Fibroblast of skin of scalp (primary cell): ENCODE measurements around the gene HP.
"Not testable (repeated sequence)": the region's sequence is repeated elsewhere in the genome, so short reads cannot be mapped to it uniquely, and the experiment has no call there.

Experiments used
- DNase-seq: peaks from one replicate; pipeline ENCODE4 v3.0.0-alpha.2; 2013

The HP gene

DNA sequence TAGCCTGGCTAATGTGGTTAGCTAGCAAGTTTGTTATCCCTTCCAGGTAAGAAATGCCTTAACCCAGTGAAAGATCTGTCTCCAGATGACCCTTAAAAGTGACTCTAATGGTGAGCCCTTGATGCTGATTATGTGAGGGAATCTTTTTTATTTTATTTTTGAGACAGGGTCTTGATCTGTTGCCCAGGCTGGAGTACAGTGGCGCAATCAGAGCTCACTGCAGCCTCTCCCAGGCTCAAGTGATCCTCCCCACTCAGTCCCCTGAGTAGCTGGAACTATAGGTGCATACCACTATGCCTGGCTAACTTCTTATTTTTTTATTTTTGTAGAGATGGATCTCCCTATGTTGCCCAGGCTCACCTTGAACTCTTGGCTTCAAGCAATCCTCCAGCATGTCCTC, 10.8 kb upstream of the HP start:
- DNase-seq = no peak

DNA sequence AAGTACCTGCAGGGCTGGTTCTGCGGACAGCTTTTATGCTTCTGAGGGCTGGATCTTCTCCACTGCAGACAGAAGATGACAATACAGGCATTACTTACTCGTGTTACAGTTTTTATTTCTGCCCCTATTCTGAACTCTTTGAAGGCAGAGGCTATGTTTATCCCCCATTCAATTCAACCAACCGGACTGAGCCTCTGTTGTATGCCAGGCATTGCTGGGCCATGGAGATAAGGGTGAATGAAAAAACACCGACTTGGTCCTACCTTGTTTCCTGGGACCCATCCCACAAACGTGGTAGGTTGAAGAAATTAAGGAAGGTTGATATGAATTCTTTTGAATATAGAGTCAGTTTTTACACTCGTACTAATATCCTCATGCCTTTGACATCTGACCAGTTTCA, 10.0 kb upstream of the HP start:
- no peak for DNase-seq

DNA sequence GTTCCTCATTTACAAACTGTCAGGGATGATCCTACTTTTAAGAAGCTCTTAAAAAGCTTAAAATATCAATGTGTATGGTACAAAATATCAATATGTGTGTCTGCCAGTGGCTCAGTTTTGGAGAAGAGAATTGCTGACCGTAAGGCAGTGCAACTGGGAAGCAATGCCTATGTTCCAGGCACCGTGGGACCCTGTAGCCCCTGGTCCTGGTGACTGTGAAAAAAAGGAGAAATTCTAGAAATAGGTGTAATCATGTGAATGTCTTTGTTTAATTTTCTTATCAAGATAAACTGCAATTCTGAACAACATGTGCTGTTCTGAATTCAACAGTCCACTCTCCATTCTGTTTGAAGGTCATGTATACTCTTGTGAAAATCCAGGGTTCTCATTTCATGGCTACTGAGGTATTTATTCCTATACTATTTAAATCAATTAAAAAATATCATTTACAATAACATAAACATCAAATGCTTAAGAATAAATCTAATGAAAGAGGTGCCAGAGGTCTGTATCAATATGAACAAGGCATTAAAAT, 9.4 kb upstream of the HP start:
- no peak for DNase-seq

DNA sequence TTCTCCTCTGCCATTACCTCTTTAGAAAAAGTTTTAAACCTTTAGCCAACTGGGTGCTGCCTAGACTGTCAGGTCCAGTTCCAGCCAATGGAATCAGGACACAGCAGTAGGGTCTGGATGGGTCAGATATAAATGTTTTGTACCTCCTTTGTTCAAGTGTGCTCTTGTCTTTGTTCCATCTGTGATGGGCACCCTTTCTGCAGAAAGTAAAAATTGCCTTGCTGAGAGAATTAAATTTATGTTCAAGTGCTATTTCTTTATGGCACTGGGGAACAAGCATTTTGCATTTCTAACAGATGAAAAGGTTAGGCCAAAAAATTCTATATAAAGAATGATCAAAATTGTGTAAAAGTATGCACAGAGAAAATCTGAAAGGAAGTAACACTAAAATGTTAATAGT, 5.2 kb upstream of the HP start:
- no peak for DNase-seq

DNA sequence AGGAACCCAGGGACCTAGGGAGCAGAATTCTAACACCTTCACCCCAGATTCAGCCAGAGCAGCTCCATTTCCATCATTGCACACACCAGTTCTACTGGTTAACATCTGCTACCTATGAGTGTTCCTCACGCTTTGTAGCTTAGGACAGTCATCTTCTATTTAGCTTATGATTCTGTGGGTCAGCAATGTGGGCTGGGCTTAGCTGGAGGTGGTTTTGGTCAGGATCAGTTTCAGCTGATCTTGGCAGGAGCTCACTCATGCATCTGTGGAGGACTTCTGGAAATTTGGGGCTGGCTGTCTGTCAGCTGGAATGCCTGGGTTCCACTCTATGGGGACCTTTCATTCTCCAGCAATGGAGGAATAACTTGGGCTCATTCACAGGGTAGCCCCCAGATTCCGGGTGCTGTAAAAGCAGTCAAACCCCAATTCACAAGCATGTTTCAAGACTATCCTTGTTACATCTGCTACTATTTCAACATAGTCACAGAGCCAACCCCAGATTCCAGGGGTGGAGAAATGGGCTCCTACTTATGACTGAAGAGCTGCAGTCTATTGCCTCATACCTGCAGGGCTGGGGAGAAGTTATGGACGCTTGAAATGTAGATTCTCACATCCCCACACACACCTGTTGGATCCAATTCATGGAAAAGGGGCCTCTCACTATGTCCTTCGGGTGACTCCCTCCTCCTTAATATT, 3.4 kb upstream of the HP start:
- DNase-seq = no peak

DNA sequence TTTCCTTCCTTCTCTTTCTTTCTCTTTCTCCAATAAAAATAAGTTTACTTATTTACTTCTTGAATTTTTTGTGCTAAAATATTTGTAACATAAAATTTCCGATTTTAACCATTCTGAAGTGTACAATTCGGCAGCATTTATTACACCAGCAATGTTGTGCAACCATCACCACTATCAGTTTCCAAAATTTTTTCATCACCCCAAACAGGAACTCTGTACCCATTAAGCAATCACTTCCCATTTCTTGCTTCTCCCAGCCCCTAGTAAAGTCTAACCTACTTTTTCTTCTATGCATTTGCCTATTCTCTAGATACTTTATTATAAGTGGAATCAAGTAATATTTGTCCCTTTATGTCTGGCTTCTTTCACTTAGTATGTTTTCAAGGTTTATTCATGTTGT, 2.5 kb upstream of the HP start:
- no peak for DNase-seq

DNA sequence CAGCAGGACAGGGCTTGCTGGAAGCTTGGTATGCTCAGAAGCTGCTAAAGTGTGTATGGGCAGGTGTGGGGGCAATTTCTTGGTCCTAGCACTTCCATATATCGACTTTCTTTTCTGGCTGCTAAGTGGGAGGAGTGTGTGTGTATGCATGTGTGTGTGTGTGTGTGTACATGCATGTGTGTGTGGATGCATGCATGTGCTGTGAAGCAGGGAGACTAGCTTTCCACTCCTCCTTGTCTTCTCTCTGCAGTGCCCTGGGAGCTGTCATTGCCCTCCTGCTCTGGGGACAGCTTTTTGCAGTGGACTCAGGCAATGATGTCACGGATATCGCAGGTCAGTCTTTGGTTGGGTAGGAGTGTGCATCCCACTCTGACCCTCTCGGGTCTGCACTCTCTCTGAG, 1.6 kb downstream of the HP start:
- DNase-seq = no peak

DNA sequence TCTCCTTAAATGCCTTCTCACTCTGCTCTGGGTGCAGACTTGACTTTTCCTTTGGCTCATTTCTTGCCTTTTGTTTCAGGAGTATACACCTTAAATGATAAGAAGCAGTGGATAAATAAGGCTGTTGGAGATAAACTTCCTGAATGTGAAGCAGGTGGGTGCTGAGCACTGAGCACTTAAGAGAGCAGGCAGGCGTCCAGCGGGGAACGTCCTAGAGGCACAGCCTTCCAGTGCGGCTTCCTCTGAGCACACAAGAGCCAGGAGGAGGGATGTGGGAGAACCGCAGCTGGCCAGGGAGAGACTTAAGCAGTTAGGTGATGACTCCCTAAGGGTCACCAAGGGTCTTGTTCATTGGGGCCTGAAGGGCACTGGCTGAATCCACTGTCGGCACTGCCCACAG, 3.0 kb downstream of the HP start:
- not testable (repeated sequence) for DNase-seq

DNA sequence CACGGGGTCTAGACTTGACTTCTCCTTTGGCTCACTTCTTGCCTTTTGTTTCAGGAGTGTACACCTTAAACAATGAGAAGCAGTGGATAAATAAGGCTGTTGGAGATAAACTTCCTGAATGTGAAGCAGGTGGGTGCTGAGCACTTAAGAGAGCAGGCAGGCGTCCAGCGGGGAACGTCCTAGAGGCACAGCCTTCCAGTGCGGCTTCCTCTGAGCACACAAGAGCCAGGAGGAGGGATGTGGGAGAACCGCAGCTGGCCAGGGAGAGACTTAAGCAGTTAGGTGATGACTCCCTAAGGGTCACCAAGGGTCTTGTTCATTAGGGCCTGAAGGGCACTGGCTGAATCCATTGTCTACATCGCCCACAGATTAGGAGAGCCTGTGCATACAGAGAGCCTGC, 4.8 kb downstream of the HP start:
- DNase-seq = not testable (repeated sequence)

DNA sequence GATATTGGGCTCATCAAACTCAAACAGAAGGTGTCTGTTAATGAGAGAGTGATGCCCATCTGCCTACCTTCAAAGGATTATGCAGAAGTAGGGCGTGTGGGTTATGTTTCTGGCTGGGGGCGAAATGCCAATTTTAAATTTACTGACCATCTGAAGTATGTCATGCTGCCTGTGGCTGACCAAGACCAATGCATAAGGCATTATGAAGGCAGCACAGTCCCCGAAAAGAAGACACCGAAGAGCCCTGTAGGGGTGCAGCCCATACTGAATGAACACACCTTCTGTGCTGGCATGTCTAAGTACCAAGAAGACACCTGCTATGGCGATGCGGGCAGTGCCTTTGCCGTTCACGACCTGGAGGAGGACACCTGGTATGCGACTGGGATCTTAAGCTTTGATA, 6.1 kb downstream of the HP start:
- DNase-seq = no peak

DNA sequence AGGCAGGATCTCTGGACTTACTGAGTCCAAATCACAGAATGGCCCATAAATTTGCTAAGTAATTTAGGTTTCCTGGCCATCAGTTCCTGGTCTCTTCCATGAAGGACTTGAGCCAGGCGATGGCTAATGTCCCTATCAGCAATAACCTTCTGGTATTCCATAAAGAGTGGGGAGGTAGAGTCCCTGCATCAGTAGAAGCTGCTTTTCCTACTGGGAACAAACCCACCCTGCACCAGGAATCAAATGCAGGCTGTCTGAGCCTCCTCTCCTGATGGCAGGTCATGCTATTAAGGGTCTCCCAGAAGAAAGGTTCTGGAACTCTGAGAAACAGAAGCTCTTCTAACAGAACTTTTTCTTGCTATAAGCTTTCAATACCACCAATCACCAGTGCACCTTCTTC, 7.3 kb downstream of the HP start:
- no peak for DNase-seq

DNA sequence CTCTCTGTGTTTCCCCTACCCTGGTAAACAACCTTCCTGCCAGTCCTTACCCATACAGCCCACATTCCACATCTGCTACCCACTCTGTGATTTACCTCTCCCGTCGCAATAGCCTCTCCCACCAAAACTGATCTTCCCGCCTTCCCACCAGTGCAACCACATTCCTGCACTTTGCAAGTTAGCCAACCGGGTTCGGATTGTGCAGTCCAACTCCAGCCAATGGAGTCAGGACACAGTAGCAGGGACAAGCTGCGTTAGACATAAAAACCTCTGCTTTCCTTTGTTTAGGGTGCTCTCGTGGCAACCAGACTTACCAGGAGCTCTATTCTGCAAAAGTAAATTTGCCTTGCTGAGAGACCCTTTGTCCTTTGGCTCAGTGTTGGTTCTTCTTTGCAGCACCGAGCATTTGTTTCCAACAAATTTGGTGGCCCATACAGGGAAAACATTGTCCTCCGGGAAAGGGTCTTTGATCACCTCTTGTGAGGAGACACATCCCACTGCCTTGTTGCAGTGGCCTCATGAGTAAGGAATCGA, 10.1 kb downstream of the HP start:
- DNase-seq = no peak

DNA sequence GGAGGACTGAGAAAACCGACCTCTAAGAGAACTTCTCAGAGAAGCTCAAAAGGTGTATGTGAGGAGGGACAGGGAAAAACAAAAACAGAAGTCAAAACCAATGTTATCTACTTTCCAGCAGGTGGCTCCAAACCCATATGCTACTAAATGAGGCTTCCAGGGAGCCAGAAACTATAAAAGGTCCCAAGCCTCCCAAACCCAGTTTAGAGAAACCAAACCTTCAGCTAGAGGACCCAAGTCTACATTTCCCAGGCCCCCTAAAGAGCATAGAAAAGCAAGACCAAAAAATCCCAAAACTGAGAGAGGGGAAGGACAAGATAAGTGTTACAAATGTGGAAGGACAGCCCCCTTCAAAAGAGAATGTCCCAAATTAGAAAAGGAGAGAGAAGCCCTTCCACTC, 12.4 kb downstream of the HP start:
- peak; percentile 38 for DNase-seq

DNA sequence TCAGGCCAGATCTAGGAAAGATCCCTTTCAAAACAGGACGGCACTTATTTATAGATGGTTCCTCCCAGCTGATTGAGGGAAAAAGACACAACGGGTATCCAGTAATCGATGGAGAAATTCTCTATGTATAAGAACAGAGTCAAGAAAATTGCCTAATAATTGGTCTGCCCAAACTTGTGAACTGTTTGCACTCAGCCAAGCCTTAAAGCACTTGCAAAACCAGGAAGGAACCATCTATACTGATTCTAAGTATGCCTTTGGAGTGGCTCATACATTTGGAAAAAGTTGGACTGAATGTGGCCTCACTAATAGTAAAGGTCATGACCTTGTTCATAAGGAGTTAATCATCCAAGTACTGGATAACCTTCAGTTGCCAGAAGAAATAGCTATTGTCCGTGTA, 14.6 kb downstream of the HP start:
- DNase-seq = no peak

DNA sequence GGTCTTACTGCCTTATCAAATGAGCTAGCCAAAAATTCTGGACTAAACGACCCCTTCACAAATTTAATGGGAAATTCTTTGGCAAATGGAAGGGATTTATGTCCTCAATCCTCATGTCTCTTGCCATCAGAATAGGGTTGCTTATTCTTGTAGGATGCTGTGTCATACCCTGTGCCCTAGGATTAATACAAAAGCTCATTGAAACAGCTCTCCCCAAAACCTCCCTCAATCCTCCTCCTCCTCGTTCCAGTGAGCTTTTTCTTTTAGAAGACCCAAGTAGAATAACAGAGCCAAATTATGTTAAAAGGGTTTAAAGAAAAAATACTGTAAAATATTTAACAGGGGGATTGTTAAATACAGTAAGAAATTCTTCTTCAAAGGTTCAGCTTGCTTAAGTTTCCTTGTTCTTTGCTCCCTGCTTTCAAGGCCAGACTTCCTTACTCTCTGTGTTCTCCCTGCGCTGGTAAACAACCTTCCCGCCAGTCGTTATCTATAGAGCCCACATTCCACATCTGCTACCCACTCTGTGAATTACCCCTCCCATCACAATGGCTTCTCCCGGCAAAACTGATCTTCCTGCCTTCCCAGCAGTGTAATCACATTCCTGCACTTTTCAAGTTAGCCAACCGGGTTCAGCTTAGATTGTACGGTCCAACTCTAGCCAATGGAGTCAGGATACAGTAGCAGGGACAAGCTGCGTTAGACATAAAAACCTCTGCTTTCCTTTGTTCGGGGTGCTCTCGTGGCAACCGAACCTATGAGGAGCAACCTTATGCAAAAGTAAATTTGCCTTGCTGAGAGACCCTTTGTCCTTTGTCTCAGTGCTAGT, 18.4 kb downstream of the HP start:
- DNase-seq = no peak

DNA sequence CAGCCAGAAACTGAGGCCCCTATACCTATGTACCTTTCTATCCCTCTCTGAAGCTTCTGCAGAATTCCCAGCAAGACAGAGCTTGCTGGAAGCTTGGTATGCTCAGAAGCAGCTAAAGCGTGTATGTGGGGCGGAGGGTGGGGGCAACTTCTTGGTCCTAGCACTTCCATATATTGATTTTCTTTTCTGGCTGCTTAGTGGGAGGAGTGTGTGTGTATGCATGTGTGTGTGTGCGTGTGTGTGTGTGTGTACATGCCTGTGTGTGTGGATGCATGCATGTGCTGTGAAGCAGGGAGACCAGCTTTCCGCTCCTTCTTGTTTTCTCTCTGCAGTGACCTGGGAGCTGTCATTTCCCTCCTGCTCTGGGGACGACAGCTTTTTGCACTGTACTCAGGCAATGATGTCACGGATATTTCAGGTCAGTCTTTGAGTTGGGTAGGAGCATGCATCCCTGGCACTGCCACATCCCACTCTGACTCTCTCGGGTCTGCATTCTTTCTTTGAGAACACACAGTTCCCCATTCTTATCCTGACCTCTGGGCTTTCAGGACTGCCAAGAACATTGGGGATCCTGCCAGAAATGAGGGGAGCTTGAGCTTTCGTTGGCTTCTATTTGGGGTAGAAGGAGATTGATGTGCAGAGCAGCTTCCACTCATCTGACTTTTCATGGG, 19.4 kb downstream of the HP start:
- no peak for DNase-seq

DNA sequence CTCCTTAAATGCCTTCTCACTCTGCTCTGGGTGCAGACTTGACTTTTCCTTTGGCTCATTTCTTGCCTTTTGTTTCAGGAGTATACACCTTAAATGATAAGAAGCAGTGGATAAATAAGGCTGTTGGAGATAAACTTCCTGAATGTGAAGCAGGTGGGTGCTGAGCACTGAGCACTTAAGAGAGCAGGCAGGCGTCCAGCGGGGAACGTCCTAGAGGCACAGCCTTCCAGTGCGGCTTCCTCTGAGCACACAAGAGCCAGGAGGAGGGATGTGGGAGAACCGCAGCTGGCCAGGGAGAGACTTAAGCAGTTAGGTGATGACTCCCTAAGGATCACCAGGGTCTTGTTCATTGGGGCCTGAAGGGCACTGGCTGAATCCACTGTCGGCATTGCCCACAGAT, 20.8 kb downstream of the HP start:
- not testable (repeated sequence) for DNase-seq

DNA sequence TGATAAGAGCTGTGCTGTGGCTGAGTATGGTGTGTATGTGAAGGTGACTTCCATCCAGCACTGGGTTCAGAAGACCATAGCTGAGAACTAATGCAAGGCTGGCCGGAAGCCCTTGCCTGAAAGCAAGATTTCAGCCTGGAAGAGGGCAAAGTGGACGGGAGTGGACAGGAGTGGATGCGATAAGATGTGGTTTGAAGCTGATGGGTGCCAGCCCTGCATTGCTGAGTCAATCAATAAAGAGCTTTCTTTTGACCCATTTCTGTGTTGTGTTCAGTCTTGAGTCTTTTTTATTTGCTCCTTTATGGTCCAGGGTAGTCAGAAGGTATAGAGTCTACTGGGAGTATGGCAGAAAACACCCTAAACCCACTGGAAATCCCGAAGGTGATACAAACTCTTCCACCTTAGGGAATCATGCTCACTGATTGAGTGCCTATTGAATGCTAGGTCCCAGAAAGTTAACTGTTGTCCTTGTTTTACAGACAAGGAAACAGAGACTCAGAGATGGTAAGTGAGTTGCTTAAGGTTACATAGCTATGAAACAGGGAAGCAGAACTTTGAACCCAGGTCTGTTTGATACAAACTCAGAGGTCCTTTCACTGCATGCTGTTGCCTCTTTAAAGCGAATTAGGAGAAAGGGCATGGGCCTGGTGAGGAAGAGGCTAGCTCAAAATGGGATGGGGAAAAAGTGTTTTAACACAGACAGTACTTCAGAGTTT, 22.8 kb downstream of the HP start:
- DNase-seq = not testable (repeated sequence)

DNA sequence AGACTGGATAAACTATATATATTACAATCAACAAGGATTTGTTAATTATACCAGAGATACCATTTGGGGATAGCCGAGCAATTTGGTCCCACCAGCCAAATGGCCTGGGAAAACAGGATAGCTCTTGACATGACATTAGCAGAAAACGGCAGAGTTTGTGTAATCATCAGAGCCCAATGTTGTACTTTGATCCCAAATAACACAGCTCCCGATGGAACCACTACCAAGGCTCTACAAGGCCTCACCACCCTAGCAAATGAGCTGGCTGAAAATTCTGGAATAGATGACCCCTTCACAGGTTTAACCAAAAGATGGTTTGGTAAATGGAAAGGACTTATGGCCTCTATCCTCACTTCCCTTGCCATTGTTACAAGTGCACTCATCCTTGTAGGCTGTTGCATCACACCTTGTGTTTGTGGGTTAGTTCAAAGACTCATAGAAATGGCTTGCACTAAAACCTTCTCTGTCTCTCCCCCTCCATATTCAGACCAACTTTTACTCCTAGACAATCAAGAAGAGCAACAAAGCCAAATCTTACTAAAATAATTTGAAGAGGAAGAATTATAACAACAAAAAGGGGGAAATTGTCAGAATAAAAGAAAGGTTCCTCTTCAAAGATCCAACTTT, 29.6 kb downstream of the HP start:
- no peak for DNase-seq

DNA sequence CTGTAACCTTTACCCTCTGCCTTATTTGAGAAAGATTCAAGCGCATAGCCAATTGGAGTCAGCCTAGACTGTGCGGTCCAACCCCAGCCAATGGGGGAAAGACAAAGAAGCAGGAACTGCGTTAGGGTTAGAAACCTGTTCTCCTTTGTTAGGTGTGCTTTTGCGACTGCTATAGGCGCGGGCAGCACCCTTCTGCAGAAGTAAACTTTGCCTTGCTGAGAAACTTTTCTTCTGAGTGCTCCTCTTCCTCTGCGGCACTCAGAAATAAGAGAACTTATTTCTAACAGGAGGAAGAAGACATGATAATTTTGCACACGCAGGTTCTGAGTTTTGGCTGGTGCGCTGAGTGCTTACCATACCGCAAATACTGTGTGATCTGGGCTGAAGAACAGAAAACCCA, 30.1 kb downstream of the HP start:
- DNase-seq = no peak

DNA sequence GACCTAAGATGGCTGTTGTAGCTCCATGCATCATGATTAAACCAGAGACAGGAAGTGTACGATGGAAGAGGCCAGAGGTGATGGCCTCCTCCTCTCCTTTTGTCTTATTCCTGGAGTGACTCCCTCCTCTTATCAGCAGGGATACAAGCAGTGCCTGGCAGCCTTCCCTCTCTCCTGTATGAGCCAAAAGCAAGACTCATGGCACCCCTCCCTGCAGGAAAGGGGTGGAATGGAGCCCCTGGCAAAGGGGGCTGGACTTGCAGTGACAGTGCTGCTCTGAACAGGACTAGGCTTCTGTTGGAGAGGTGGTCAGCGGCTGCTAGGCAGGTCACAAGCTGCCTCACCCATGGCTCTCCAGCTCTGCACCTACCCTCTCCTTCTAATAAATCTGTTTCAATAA, 30.7 kb downstream of the HP start:
- no peak for DNase-seq

DNA sequence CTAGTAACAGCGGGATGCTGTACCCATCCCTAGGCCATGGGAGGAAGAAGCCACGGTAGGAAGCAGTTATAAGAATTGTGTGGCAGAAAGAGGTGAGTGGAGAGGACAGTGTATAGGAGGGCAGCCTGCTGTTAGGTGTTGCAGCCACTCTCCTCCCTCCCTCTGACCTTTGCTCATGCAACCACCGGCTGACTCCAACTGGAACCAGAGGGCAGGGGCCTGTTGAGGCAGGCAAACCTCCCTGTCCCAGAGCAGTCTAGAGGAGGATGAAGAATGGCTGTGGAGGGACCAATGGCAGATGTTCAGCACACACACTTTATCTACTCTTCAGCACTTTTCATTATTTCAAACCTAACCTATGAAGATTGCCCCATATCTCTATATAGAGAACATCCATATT, 36.9 kb downstream of the HP start:
- DNase-seq = no peak
